Measurements from ENCODE around the gene SLC13A5. TPM values are rescaled to one million over a fixed set of nuclear protein-coding genes. Genes with fewer than 3 reads are reported as not detected.
"Not testable (repeated sequence)": the region's sequence is repeated elsewhere in the genome, so short reads cannot be mapped to it uniquely, and the experiment has no call there.

The SLC13A5 gene
- polyA plus RNA-seq (ENCODE audit: insufficient read length in 10 of 10), result under 1 TPM in 8 of 10 donors, not detected in 2; 0.05 to 0.25 (median 0.14) TPM
- long read RNA-seq, donor 1, result 0 reads
- long read RNA-seq, donor 2, result 0 reads
- long read RNA-seq, donor 3, result 0 reads
- long read RNA-seq, donor 4, result 0 reads
- long read RNA-seq, donor 5, result 0 reads
- long read RNA-seq, donor 6, full-length matches to known transcripts, result 1 of 1 reads
- long read RNA-seq, donor 6, partial matches to known transcripts, result 0 of 1 reads
- long read RNA-seq, donor 6, other reads (novel, unspliced or antisense), result 0 of 1 reads
- long read RNA-seq, donor 7, result 0 reads
- long read RNA-seq, donor 8, full-length matches to known transcripts, result 1 of 1 reads
- long read RNA-seq, donor 8, partial matches to known transcripts, result 0 of 1 reads
- long read RNA-seq, donor 8, other reads (novel, unspliced or antisense), result 0 of 1 reads
- long read RNA-seq, donor 9, result 0 reads

GRCh38 chr17:6713130-6713917, at the start of gene SLC13A5:
Gene SLC13A5, minus strand, starts transcription at chr17:6713369. Its CDS starts 36 bp downstream, at chr17:6713333.
- DNase-seq, result peak in 1 of 3 donors; percentile 4

GRCh38 chr17:6761779-6762178, 48.6 kb upstream of the SLC13A5 start:
- DNase-seq, result no peak

- no peak for DNase-seq
These were observed 44.6 kb upstream of the SLC13A5 start for GRCh38 chr17:6757747-6758146.

GRCh38 chr17:6756425-6757031, 43.4 kb upstream of the SLC13A5 start:
- no peak for DNase-seq

GRCh38 chr17:6755731-6756184, 42.6 kb upstream of the SLC13A5 start, which contains the start of gene XAF1:
Gene XAF1, plus strand, starts transcription at chr17:6756046. Its CDS starts 33 bp downstream, at chr17:6756079.
- peak; percentile 33 to 79 (median 56) for DNase-seq

- DNase-seq, result peak in 2 of 3 donors; percentile 4 to 13
These were observed 42.1 kb upstream of the SLC13A5 start for GRCh38 chr17:6755281-6755680.

GRCh38 chr17:6753546-6753945, 40.4 kb upstream of the SLC13A5 start:
- DNase-seq, result peak in 1 of 3 donors; percentile 16

GRCh38 chr17:6753006-6753445, 39.9 kb upstream of the SLC13A5 start:
- DNase-seq, result peak; percentile 23 to 86 (median 50)

GRCh38 chr17:6752068-6752909, 39.1 kb upstream of the SLC13A5 start:
- peak; percentile 23 to 98 (median 45) for DNase-seq

- DNase-seq, result no peak
These were observed 36.4 kb upstream of the SLC13A5 start for GRCh38 chr17:6749519-6749918.

GRCh38 chr17:6748617-6749016, 35.4 kb upstream of the SLC13A5 start:
- no peak for DNase-seq

GRCh38 chr17:6746665-6747064, 33.5 kb upstream of the SLC13A5 start:
- DNase-seq, result not testable (repeated sequence)

- no peak for DNase-seq
These were observed 16.4 kb upstream of the SLC13A5 start for GRCh38 chr17:6729531-6729930.

GRCh38 chr17:6724009-6724408, 10.8 kb upstream of the SLC13A5 start:
- DNase-seq, result no peak

- no peak for DNase-seq
These were observed 8.6 kb upstream of the SLC13A5 start for GRCh38 chr17:6721744-6722143.

GRCh38 chr17:6716736-6717135, 3.6 kb upstream of the SLC13A5 start:
- DNase-seq, result no peak

- DNase-seq, result no peak
These were observed 1.2 kb upstream of the SLC13A5 start for GRCh38 chr17:6714315-6714874.

GRCh38 chr17:6713918-6714271, 726 bp upstream of the SLC13A5 start:
- no peak for DNase-seq

- no peak for DNase-seq
These were observed 377 bp downstream of the SLC13A5 start for GRCh38 chr17:6712854-6713129.

- peak in 1 of 3 donors; percentile 6 for DNase-seq
These were observed 913 bp downstream of the SLC13A5 start for GRCh38 chr17:6712058-6712853.

All from muscle of back (tissue), 13 donors.